SU-DHL-6 (cell line): ENCODE measurements around the gene SEMG1.

ENCODE experiments used
- EZH2phosphoT487 ChIP-seq: fragments of 200-600 bp; sonication (generic), shearing (Covaris generic); conservative IDR thresholded peaks from 2 replicates; pipeline ENCODE4 v1.6.1; 2018; ENCODE audit warnings: mild to moderate bottlenecking, antibody characterized with exemption, low read length, moderate library complexity, mixed read lengths
- TF ChIP-seq, protein P1 (sequence below): fragments of 200-600 bp; sonication (generic); IDR thresholded peaks from one replicate; pipeline ENCODE4 v1.5.1; 2017; ENCODE audit warnings: antibody characterized with exemption, mild to moderate bottlenecking, low read length, moderate library complexity; ENCODE audit not compliant: insufficient read depth, poor library complexity, severe bottlenecking

DNA sequence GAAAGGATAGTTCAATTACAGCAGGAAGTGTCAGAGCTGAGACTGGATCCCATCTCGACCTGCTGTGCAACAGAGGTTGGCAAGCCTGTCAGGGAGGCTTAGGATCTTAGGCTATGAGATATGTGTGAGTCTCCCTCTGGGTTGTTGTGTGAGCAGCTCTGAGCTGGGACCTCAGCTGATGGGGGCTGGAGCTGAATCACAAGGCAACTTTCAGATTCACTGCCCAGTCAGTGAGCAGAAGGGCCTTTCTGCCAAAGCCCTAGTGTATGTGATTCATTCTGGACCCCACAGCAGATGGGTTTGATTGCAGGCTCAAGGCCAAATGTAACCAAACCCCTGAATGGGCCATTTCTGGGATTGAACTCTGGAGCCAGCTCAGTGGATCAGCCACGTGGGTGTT is 27.7 kb upstream of the SEMG1 start:
- TF ChIP-seq, protein P1, sequence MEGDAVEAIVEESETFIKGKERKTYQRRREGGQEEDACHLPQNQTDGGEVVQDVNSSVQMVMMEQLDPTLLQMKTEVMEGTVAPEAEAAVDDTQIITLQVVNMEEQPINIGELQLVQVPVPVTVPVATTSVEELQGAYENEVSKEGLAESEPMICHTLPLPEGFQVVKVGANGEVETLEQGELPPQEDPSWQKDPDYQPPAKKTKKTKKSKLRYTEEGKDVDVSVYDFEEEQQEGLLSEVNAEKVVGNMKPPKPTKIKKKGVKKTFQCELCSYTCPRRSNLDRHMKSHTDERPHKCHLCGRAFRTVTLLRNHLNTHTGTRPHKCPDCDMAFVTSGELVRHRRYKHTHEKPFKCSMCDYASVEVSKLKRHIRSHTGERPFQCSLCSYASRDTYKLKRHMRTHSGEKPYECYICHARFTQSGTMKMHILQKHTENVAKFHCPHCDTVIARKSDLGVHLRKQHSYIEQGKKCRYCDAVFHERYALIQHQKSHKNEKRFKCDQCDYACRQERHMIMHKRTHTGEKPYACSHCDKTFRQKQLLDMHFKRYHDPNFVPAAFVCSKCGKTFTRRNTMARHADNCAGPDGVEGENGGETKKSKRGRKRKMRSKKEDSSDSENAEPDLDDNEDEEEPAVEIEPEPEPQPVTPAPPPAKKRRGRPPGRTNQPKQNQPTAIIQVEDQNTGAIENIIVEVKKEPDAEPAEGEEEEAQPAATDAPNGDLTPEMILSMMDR = no peak
- TF ChIP-seq EZH2phosphoT487 = no peak
